ENCODE data around the gene CFHR4.
"Not testable (repeated sequence)": the region's sequence is repeated elsewhere in the genome, so short reads cannot be mapped to it uniquely, and the experiment has no call there.

Gene CFHR4

DNA sequence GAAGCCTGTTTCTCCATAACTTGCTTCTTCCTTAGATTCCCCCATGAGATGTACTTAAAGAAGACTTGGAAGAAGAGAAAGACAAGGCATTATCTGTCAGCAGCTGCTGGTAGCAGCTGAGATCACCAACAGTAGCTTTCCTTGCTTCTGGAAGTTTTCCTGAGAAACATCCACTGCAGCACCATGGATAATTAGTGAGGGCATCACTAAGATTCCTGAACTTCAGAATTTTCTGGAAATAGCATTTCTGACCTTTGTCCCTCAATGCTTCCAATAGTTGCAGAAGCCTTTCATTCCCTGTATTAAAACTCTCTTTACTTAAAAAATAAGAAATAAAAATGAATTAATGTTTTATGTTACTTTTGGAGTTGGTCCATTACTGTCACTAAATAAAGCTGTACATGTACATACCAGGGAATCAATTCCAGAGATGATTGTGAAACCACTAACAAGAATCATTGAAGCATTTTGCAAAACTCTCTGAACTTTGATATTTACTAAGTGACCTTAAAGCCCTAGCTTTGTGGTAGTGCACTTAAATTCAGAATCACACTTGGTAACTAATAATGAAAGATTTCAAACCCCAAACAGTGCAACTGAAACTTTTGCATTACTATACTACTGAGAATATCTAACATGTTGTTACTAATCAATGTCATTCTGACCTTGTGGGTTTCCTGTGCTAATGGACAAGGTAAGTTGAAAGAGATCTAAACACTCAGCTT lies at the start of gene CFHR4:
Gene CFHR4 (plus strand): TSS at position 538 of the 725 bp plus-strand sequence. CDS start 99 bp downstream, at position 637.
- no peak for DNase-seq

GRCh38 chr1:196849613-196850492 lies 38.0 kb upstream of the CFHR4 start:
- DNase-seq = not testable (repeated sequence)

GRCh38 chr1:196856053-196856452 lies 31.8 kb upstream of the CFHR4 start:
- DNase-seq = peak; percentile 11

DNA sequence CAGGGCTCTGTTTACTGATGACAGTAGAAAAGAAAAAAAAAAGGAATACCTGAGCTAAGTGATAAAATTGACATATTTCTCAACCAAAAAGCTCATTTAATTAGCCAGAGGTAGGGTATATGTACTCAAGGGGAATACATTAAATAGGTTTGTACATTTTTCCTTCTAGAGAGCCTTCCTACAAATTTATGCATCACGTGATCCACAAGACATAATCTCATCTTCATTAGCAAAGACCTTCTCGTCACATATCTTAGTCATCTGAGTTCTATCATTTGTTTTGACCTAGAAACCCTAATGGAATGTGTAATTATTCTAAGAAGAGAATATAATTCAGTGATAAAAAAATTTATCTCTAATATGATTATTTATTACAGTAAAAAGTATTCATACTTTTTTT lies 30.7 kb upstream of the CFHR4 start:
- DNase-seq = no peak

DNA sequence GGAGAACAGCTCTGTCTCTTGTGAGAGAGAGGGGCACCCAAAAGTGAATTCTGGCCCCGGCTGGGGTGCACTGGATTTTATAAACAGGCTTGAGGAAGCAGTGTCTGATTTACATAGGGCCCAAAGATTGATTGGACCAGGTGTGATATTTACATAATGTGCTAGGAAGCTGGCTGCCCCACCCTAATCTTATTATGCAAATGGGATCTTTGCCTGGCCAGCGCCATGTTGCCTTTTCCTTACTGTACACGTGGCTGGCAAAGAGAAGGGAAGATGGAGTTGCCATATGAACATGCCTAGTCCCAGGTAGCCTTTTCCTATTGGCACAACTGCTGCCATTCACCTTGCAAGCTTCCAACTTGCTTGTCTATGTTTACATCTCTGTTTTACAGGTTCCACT lies 29.0 kb upstream of the CFHR4 start:
- peak; percentile 8 for DNase-seq

- DNase-seq = no peak
Measured at GRCh38 chr1:196860323-196860884, 27.4 kb upstream of the CFHR4 start.

GRCh38 chr1:196861429-196861828 lies 26.4 kb upstream of the CFHR4 start:
- no peak for DNase-seq

- DNase-seq = no peak
Measured at GRCh38 chr1:196866974-196867373, 20.9 kb upstream of the CFHR4 start.

- no peak for DNase-seq
Measured at GRCh38 chr1:196873385-196873784, 14.5 kb upstream of the CFHR4 start.

GRCh38 chr1:196875935-196876334 lies 11.9 kb upstream of the CFHR4 start:
- no peak for DNase-seq

DNA sequence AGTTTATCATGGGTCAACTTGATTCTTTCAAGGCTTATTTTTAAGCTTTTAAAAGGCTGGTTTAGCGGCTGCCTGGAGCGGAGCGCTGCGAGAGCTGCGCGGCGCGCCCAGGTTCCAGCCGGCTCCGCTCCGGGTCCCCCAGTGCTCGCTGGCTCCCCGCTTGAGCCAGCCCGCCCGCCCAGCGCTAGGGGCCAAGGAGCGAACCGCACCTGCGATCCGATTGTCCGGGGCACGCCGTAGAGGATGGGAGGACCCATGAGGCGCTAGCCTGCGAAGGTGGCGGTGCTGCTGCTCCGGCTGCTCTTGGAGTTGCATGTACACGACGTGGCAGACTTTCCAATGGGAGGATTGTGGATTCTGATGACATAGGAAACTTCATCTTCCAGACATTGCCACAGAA lies 9.9 kb upstream of the CFHR4 start:
- peak; percentile 92 for DNase-seq

GRCh38 chr1:196886560-196886959 lies 1.3 kb upstream of the CFHR4 start:
- not testable (repeated sequence) for DNase-seq

DNA sequence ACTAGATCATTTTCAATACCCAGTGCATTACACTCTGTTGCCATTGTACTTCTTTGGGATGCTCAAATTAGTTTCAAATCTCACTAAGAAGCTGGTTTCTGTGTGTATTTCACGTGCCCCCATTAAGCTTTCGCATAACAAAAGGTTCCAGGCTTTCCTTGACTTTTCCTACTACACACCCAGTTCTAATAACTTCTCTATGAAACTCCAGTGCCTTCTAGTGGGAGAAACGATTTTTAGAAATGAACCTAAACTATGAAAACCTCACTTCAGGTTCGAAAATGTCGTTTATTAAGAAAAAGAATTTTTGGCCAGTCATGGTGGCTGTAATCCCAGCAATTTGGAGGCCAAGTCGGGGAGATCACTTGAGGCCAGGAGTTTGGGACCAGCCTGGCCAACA lies 2.8 kb downstream of the CFHR4 start:
- no peak for DNase-seq

DNA sequence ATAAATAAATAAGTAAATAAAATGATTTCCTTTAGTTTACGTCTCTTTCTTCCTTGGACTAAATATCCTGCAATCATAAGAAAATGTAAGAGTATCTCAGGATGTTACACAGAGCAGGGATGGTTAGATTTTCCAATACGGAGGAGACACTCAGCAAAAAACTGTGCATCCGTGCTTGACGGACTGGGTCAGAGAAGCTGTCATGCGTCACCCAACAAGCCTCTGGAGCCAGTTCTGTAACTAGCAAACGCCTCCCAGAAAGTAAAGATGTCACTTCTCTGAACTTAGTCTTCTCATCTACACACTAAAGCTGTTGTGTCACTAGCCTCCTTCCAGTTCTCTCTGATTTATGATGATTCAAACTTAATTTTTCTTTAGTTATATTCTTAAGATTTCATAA lies 3.4 kb downstream of the CFHR4 start:
- no peak for DNase-seq

DNA sequence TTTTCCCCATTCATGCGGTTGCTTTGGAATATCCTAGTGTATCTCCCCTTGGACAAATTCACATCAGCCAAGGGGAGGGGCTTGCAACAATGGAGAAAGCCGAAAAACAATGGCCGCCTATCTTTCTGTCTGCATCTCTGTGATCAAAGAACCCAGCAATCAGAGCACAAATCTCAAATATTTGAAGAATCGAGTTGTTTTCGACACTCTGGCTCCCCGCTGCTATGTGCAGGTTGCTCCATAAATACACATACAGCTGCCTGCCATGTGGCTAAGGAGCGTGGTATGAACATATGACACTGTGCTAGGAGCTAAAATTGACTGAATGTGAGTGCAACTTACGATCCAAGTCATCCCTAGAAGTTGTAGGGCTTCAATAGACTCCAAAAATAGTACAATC lies 8.5 kb downstream of the CFHR4 start:
- DNase-seq = peak; percentile 72

GRCh38 chr1:196897158-196897828 lies 9.4 kb downstream of the CFHR4 start:
- DNase-seq = peak; percentile 79

DNA sequence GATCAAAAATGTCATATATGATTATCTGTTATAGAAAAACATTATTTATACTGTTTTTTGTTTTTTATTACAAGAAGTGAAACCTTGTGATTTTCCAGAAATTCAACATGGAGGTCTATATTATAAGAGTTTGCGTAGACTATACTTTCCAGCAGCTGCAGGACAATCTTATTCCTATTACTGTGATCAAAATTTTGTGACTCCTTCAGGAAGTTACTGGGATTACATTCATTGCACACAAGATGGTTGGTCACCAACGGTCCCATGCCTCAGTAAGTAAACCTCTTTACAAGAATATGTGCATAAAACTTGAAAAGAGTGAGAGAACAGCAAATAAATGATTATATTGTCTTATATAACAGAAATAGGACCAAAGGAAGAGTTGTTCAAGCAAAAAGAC lies 14.5 kb downstream of the CFHR4 start:
- DNase-seq = peak; percentile 13

DNA sequence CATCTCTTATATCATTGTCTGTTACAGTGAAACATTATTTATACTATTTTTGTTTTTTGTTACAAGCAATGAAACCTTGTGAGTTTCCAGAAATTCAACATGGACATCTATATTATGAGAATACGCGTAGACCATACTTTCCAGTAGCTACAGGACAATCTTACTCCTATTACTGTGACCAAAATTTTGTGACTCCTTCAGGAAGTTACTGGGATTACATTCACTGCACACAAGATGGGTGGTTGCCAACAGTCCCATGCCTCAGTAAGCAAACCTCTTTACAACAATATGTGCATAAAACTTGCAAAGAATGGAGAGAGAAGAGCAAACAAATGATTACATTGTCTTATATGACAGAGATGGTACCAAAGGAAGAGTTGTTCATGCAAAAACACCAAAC lies 22.4 kb downstream of the CFHR4 start:
- peak; percentile 54 for DNase-seq

DNA sequence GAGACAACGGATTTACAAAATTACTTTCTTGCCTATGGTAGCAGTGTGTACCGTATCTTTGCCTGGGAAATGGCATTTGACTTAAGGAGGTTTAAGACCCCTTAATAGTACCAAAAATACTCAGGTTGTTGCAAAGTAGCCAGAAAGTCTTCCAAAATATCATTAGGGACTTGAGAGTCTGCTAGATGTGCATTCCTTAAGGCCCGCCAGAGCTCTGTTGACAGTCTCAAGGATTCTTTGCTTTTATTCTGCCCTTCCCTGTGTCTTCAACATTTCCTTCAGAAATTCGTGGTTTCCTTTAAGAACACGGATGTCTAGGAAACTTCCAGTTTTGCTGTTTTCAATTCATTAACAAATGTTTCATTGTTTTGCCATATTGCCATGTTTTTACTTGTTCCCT lies 24.4 kb downstream of the CFHR4 start:
- not testable (repeated sequence) for DNase-seq

GRCh38 chr1:196926839-196927238 lies 39.0 kb downstream of the CFHR4 start:
- not testable (repeated sequence) for DNase-seq

- not testable (repeated sequence) for DNase-seq
Measured at GRCh38 chr1:196932853-196933252, 45.0 kb downstream of the CFHR4 start.

GRCh38 chr1:196933531-196934189 lies 45.8 kb downstream of the CFHR4 start:
- DNase-seq = no peak

GRCh38 chr1:196941474-196941873 lies 53.6 kb downstream of the CFHR4 start:
- DNase-seq = peak; percentile 43
